Activated T-helper 17 cell treated with anti-CD3 and anti-CD28 coated beads, Interleukin-2, amount 50 U/mL, for 72 hours (primary cell): ENCODE measurements around the gene PLCL2. TPM values are rescaled to one million over a fixed set of nuclear protein-coding genes. Genes with fewer than 3 reads are reported as not detected.
A peak's percentile ranks its signal among the peaks of the same experiment; 100 is the strongest.
"Not testable (repeated sequence)": the region's sequence is repeated elsewhere in the genome, so short reads cannot be mapped to it uniquely, and the experiment has no call there.

ENCODE experiments used
- ATAC-seq: fragments of 150-1000 bp; cut with Tn5 transposase; replicated peaks from 2 replicates; pipeline ENCODE4 v1.10.0; 2021; ENCODE audit warnings: mild to moderate bottlenecking, moderate library complexity
- H3K27ac Mint-ChIP-seq: one replicate; pipeline ENCODE4 v1.8.0; 2022; ENCODE audit warnings: mixed read lengths
- H3K27me3 Mint-ChIP-seq: one replicate; pipeline ENCODE4 v1.8.0; 2022; ENCODE audit warnings: mixed read lengths
- H3K36me3 Mint-ChIP-seq: one replicate; pipeline ENCODE4 v1.8.0; 2022; ENCODE audit warnings: low read depth, mild to moderate bottlenecking, mixed read lengths
- H3K4me1 Mint-ChIP-seq: one replicate; pipeline ENCODE4 v1.8.0; 2022; ENCODE audit warnings: mixed read lengths
- H3K4me3 Mint-ChIP-seq: one replicate; pipeline ENCODE4 v1.8.0; 2022; ENCODE audit warnings: mild to moderate bottlenecking, mixed read lengths
- H3K9me3 Mint-ChIP-seq: one replicate; pipeline ENCODE4 v1.8.0; 2022; ENCODE audit warnings: mixed read lengths
- total RNA-seq, 2 donors: library from RNA; stranded (reverse); gene quantifications; one replicate each; pipeline ENCODE4 v1.2.3, GENCODE V29; 2022

PLCL2 gene
- total RNA-seq, 2 donors from 2014 or later = 15.1 to 16.2 TPM

GRCh38 chr3:17090280-17090983 lies 205.7 kb downstream of the PLCL2 start:
- Mint-ChIP-seq H3K4me1 (peaks cover 30% of the 10 kb centered on the region), H3K27ac (no peak overlapping the region), H3K9me3 (no peaks in the 10 kb centered on the region), H3K4me3 (no peak overlapping the region), H3K36me3 (peaks cover 35% of the 10 kb centered on the region), H3K27me3 (no peaks in the 10 kb centered on the region)
- no peak for ATAC-seq

- Mint-ChIP-seq H3K4me3 (no peak overlapping the region), H3K27ac (no peak overlapping the region), H3K9me3 (no peaks in the 10 kb centered on the region), H3K36me3 (peaks cover 26% of the 10 kb centered on the region), H3K27me3 (no peaks in the 10 kb centered on the region), H3K4me1 (peaks cover 17% of the 10 kb centered on the region)
- ATAC-seq = no peak
Observed at GRCh38 chr3:17091910-17092582, 207.3 kb downstream of the PLCL2 start.

GRCh38 chr3:17092583-17092933 lies 207.8 kb downstream of the PLCL2 start:
- H3K27ac Mint-ChIP-seq = no peak overlapping the region
- H3K9me3 Mint-ChIP-seq = no peaks in the 10 kb centered on the region
- H3K36me3 Mint-ChIP-seq = peaks cover 26% of the 10 kb centered on the region
- H3K27me3 Mint-ChIP-seq = no peaks in the 10 kb centered on the region
- ATAC-seq = no peak
- H3K4me1 Mint-ChIP-seq = peaks cover 12% of the 10 kb centered on the region
- no peak overlapping the region for H3K4me3 Mint-ChIP-seq

GRCh38 chr3:17094551-17094950 lies 209.8 kb downstream of the PLCL2 start:
- Mint-ChIP-seq H3K36me3 (peaks cover 19% of the 10 kb centered on the region), H3K27me3 (no peaks in the 10 kb centered on the region)

GRCh38 chr3:17103579-17103978 lies 218.8 kb downstream of the PLCL2 start:
- Mint-ChIP-seq H3K36me3 (no peaks in the 10 kb centered on the region), H3K27ac (no peak overlapping the region), H3K27me3 (no peaks in the 10 kb centered on the region), H3K9me3 (peaks cover 22% of the 10 kb centered on the region), H3K4me3 (no peak overlapping the region), H3K4me1 (no peaks in the 10 kb centered on the region)
- ATAC-seq = no peak

More at GRCh38 chr3:17094551-17094950, 209.8 kb downstream of the PLCL2 start:
- H3K4me3 Mint-ChIP-seq = no peak overlapping the region
- H3K4me1 Mint-ChIP-seq = no peaks in the 10 kb centered on the region
- no peaks in the 10 kb centered on the region for H3K9me3 Mint-ChIP-seq
- ATAC-seq = no peak
- no peak overlapping the region for H3K27ac Mint-ChIP-seq

- H3K9me3 Mint-ChIP-seq, H3K27ac Mint-ChIP-seq, H3K4me1 Mint-ChIP-seq, H3K36me3 Mint-ChIP-seq, ATAC-seq, H3K4me3 Mint-ChIP-seq, H3K27me3 Mint-ChIP-seq: not testable (repeated sequence)
Observed at GRCh38 chr3:17106801-17107200, 222.0 kb downstream of the PLCL2 start.

GRCh38 chr3:17110660-17111396 lies 226.1 kb downstream of the PLCL2 start:
- Mint-ChIP-seq H3K4me1 (no peaks in the 10 kb centered on the region), H3K4me3 (no peak overlapping the region), H3K36me3 (no peaks in the 10 kb centered on the region), H3K9me3 (no peaks in the 10 kb centered on the region), H3K27me3 (no peaks in the 10 kb centered on the region), H3K27ac (no peak overlapping the region)
- ATAC-seq = peak; percentile 68

- ATAC-seq = no peak
- no peaks in the 10 kb centered on the region for H3K9me3 Mint-ChIP-seq
- no peak overlapping the region for H3K27ac Mint-ChIP-seq
- H3K36me3 Mint-ChIP-seq = no peaks in the 10 kb centered on the region
- H3K4me3 Mint-ChIP-seq = no peak overlapping the region
- no peaks in the 10 kb centered on the region for H3K27me3 Mint-ChIP-seq
- H3K4me1 Mint-ChIP-seq = no peaks in the 10 kb centered on the region
Observed at GRCh38 chr3:17111586-17111985, 226.8 kb downstream of the PLCL2 start.

GRCh38 chr3:17115186-17115585 lies 230.4 kb downstream of the PLCL2 start:
- Mint-ChIP-seq H3K9me3 (no peaks in the 10 kb centered on the region), H3K27ac (no peak overlapping the region), H3K27me3 (no peaks in the 10 kb centered on the region), H3K4me3 (no peak overlapping the region), H3K36me3 (no peaks in the 10 kb centered on the region), H3K4me1 (no peaks in the 10 kb centered on the region)
- no peak for ATAC-seq

- Mint-ChIP-seq H3K4me1 (no peaks in the 10 kb centered on the region), H3K27ac (no peak overlapping the region), H3K9me3 (no peaks in the 10 kb centered on the region), H3K27me3 (no peaks in the 10 kb centered on the region), H3K36me3 (no peaks in the 10 kb centered on the region), H3K4me3 (no peak overlapping the region)
- no peak for ATAC-seq
Observed at GRCh38 chr3:17116007-17116600, 231.3 kb downstream of the PLCL2 start.

- Mint-ChIP-seq H3K27ac (no peak overlapping the region), H3K4me3 (no peak overlapping the region), H3K9me3 (no peaks in the 10 kb centered on the region), H3K36me3 (no peaks in the 10 kb centered on the region), H3K27me3 (no peaks in the 10 kb centered on the region), H3K4me1 (no peaks in the 10 kb centered on the region)
- ATAC-seq = no peak
Observed at GRCh38 chr3:17118771-17119170, 234.0 kb downstream of the PLCL2 start.

- H3K27me3 Mint-ChIP-seq = no peaks in the 10 kb centered on the region
- H3K9me3 Mint-ChIP-seq = no peaks in the 10 kb centered on the region
- no peaks in the 10 kb centered on the region for H3K4me1 Mint-ChIP-seq
- H3K36me3 Mint-ChIP-seq = no peaks in the 10 kb centered on the region
- H3K27ac Mint-ChIP-seq = no peak overlapping the region
- H3K4me3 Mint-ChIP-seq = no peak overlapping the region
- ATAC-seq = no peak
Observed at GRCh38 chr3:17119201-17120072, 234.7 kb downstream of the PLCL2 start.

GRCh38 chr3:17120115-17120514 lies 235.4 kb downstream of the PLCL2 start:
- ATAC-seq = no peak
- Mint-ChIP-seq H3K36me3 (no peaks in the 10 kb centered on the region), H3K4me1 (no peaks in the 10 kb centered on the region), H3K9me3 (no peaks in the 10 kb centered on the region), H3K4me3 (no peak overlapping the region), H3K27ac (no peak overlapping the region), H3K27me3 (no peaks in the 10 kb centered on the region)

GRCh38 chr3:17121336-17121735 lies 236.6 kb downstream of the PLCL2 start:
- no peaks in the 10 kb centered on the region for H3K27me3 Mint-ChIP-seq
- no peak for ATAC-seq
- H3K4me1 Mint-ChIP-seq = no peaks in the 10 kb centered on the region

More at GRCh38 chr3:17121336-17121735, 236.6 kb downstream of the PLCL2 start:
- Mint-ChIP-seq H3K36me3 (no peaks in the 10 kb centered on the region), H3K4me3 (no peak overlapping the region), H3K27ac (no peak overlapping the region), H3K9me3 (no peaks in the 10 kb centered on the region)
